NK-92 (cell line): ENCODE results near the gene MAP4K3.
"Not testable (repeated sequence)": the region's sequence is repeated elsewhere in the genome, so short reads cannot be mapped to it uniquely, and the experiment has no call there.

Experiments
- DNase-seq: peaks from one replicate; lab custom pipeline; 2025; ENCODE audit not compliant: unreplicated experiment; lab: John Stamatoyannopoulos, UW

Gene MAP4K3

GRCh38 chr2:39377226-39377939 is 59.7 kb downstream of the MAP4K3 start:
- no peak for DNase-seq

GRCh38 chr2:39375917-39376316 is 61.2 kb downstream of the MAP4K3 start:
- DNase-seq, result no peak

GRCh38 chr2:39373181-39373802 is 63.8 kb downstream of the MAP4K3 start:
- DNase-seq, result no peak

- no peak for DNase-seq
These were observed 67.0 kb downstream of the MAP4K3 start for GRCh38 chr2:39370101-39370500.

GRCh38 chr2:39368846-39369245 is 68.2 kb downstream of the MAP4K3 start:
- DNase-seq, result no peak

- no peak for DNase-seq
These were observed 68.7 kb downstream of the MAP4K3 start for GRCh38 chr2:39368376-39368775.

- DNase-seq, result no peak
These were observed 74.5 kb downstream of the MAP4K3 start for GRCh38 chr2:39362595-39362994.

GRCh38 chr2:39361511-39361910 is 75.6 kb downstream of the MAP4K3 start:
- no peak for DNase-seq

- DNase-seq, result not testable (repeated sequence)
These were observed 76.7 kb downstream of the MAP4K3 start for GRCh38 chr2:39360342-39360741.

GRCh38 chr2:39359453-39360038 is 77.5 kb downstream of the MAP4K3 start:
- DNase-seq, result no peak

GRCh38 chr2:39356922-39357639 is 80.0 kb downstream of the MAP4K3 start:
- DNase-seq, result no peak

- DNase-seq, result no peak
These were observed 86.4 kb downstream of the MAP4K3 start for GRCh38 chr2:39350658-39351057.

- no peak for DNase-seq
These were observed 98.6 kb downstream of the MAP4K3 start for GRCh38 chr2:39338502-39338901.

GRCh38 chr2:39335930-39336329 is 101.2 kb downstream of the MAP4K3 start:
- no peak for DNase-seq

GRCh38 chr2:39334978-39335377 is 102.1 kb downstream of the MAP4K3 start:
- no peak for DNase-seq

GRCh38 chr2:39334529-39334928 is 102.6 kb downstream of the MAP4K3 start:
- DNase-seq, result no peak

- no peak for DNase-seq
These were observed 110.4 kb downstream of the MAP4K3 start for GRCh38 chr2:39326644-39327043.

GRCh38 chr2:39325966-39326365 is 111.1 kb downstream of the MAP4K3 start:
- no peak for DNase-seq

- DNase-seq, result not testable (repeated sequence)
These were observed 115.7 kb downstream of the MAP4K3 start for GRCh38 chr2:39321056-39322035.

GRCh38 chr2:39320162-39320561 is 116.9 kb downstream of the MAP4K3 start:
- DNase-seq, result no peak

- no peak for DNase-seq
These were observed 123.5 kb downstream of the MAP4K3 start for GRCh38 chr2:39313575-39313974.
